NCI-H510A (cell line): ENCODE results near the gene OPN4.

ENCODE experiments used
- DNase-seq: peaks from one replicate; lab custom pipeline; 2025; lab: John Stamatoyannopoulos, UW

Gene OPN4

GRCh38 chr10:86662186-86663045 is 8.1 kb downstream of the OPN4 start:
- no peak for DNase-seq

- no peak for DNase-seq
Observed at GRCh38 chr10:86663046-86663345, 8.6 kb downstream of the OPN4 start.

GRCh38 chr10:86663576-86664339 is 9.4 kb downstream of the OPN4 start:
- no peak for DNase-seq

GRCh38 chr10:86664341-86665217 is 10.2 kb downstream of the OPN4 start:
- DNase-seq, result no peak

- no peak for DNase-seq
Observed at GRCh38 chr10:86665218-86665607, 10.9 kb downstream of the OPN4 start.

GRCh38 chr10:86665868-86666267 is 11.5 kb downstream of the OPN4 start:
- no peak for DNase-seq

- peak; percentile 77 for DNase-seq
Observed at GRCh38 chr10:86666538-86666937, 12.2 kb downstream of the OPN4 start.

- DNase-seq, result no peak
Observed at GRCh38 chr10:86667421-86668181, 13.3 kb downstream of the OPN4 start.

GRCh38 chr10:86668297-86669165 is 14.2 kb downstream of the OPN4 start, which contains the start of gene LDB3:
TSS of gene LDB3 (plus strand) at chr10:86668511. CDS start at chr10:86668692, 181 bp downstream.
- DNase-seq, result peak; percentile 65

GRCh38 chr10:86670290-86670811 is 16.0 kb downstream of the OPN4 start:
- DNase-seq, result no peak

GRCh38 chr10:86670876-86671275 is 16.5 kb downstream of the OPN4 start:
- DNase-seq, result no peak

- DNase-seq, result peak; percentile 39
Observed at GRCh38 chr10:86671419-86671818, 17.1 kb downstream of the OPN4 start.

- no peak for DNase-seq
Observed at GRCh38 chr10:86671985-86672710, 17.8 kb downstream of the OPN4 start.

- no peak for DNase-seq
Observed at GRCh38 chr10:86673216-86673826, 19.0 kb downstream of the OPN4 start.

GRCh38 chr10:86673827-86674581 is 19.7 kb downstream of the OPN4 start:
- DNase-seq, result peak; percentile 40

- DNase-seq, result no peak
Observed at GRCh38 chr10:86674912-86675311, 20.6 kb downstream of the OPN4 start.

- DNase-seq, result no peak
Observed at GRCh38 chr10:86677374-86677773, 23.0 kb downstream of the OPN4 start.

- no peak for DNase-seq
Observed at GRCh38 chr10:86678999-86679792, 24.8 kb downstream of the OPN4 start.
